ENCODE data around the gene MPZL2. TPM values are rescaled to one million over a fixed set of nuclear protein-coding genes. Genes with fewer than 3 reads are reported as not detected.

MPZL2 gene
- total RNA-seq, 1 donor from 2014 or later, result 0.95 TPM

DNA sequence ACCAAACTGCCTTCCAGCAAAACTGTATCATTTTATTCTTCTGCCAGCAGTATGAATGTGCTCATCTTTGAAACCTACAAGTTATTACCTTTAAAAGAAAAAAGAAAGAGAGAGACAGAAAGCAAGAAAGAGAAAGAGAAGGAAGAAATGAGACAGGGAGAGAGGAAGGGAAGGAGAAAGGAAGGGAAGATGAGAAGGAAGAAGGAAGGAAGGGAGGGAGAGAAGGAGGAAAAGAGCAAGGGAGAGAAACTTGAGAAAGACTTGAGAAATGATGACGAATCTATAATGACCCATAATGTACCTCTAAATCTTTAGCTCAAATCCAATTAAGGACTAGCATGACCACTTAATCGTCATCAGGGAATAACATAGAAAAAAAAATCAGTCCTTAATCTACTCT is 27.9 kb downstream of the MPZL2 start:
- no peak for FAIRE-seq
- H4K20me1 ChIP-seq (ENCODE audit: insufficient read depth, low read length), result no peaks in the 10 kb centered on the region

DNA sequence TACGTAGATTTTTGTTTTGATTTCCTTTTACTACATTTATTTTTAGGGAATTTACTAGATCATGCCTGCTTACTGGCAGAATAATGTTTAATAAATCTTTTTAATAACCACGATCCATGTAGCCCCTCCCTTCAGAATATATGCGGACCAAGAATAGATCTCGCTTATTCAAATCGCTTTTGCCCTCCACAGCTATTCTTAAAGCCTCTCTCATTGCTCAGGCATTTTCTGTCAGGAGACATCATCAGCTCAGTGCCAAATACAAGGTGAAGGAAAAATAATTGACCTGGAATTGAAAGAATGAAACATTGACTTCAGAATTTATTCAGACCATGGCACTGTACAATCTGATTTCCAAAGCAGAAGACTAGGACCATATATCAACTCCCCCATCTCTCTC is 29.3 kb downstream of the MPZL2 start:
- Mint-ChIP-seq H3K4me3 (ENCODE audit: unreplicated experiment) (no peak overlapping the region), H3K27me3 (ENCODE audit: low read depth, unreplicated experiment) (no peaks in the 10 kb centered on the region), H3K36me3 (ENCODE audit: low read depth, unreplicated experiment) (no peaks in the 10 kb centered on the region), H3K4me1 (ENCODE audit: low read depth, unreplicated experiment) (peaks cover 4% of the 10 kb centered on the region), H3K27ac (ENCODE audit: unreplicated experiment) (no peak overlapping the region), H3K9me3 (ENCODE audit: unreplicated experiment) (no peaks in the 10 kb centered on the region)
- Histone ChIP-seq H3K4me3 (ENCODE audit: insufficient read depth, low read depth, low read length) (no peak overlapping the region), H3K27me3 (ENCODE audit: insufficient read depth, low read length) (peaks cover 5% of the 10 kb centered on the region), H2AFZ (ENCODE audit: low read depth, low read length) (no peak overlapping the region), H3K9me3 (ENCODE audit: insufficient read depth, low read depth, low read length) (no peaks in the 10 kb centered on the region), H3K9ac (ENCODE audit: low read length) (no peak overlapping the region), H3K79me2 (ENCODE audit: insufficient read depth, low read length) (no peaks in the 10 kb centered on the region), H4K20me1 (ENCODE audit: insufficient read depth, low read length) (no peaks in the 10 kb centered on the region), H3K4me1 (ENCODE audit: insufficient read depth, low read length) (no peaks in the 10 kb centered on the region), H3K4me2 (ENCODE audit: low read length) (no peak overlapping the region), H3K27ac (ENCODE audit: low read depth, low read length) (no peak overlapping the region), H3K36me3 (ENCODE audit: insufficient read depth, low read length) (no peaks in the 10 kb centered on the region)
- TF ChIP-seq EZH2 (IDR thresholded peaks at IDR 0.05; ENCODE audit: insufficient read depth, low read length), result no peak
- TF ChIP-seq, protein P1, sequence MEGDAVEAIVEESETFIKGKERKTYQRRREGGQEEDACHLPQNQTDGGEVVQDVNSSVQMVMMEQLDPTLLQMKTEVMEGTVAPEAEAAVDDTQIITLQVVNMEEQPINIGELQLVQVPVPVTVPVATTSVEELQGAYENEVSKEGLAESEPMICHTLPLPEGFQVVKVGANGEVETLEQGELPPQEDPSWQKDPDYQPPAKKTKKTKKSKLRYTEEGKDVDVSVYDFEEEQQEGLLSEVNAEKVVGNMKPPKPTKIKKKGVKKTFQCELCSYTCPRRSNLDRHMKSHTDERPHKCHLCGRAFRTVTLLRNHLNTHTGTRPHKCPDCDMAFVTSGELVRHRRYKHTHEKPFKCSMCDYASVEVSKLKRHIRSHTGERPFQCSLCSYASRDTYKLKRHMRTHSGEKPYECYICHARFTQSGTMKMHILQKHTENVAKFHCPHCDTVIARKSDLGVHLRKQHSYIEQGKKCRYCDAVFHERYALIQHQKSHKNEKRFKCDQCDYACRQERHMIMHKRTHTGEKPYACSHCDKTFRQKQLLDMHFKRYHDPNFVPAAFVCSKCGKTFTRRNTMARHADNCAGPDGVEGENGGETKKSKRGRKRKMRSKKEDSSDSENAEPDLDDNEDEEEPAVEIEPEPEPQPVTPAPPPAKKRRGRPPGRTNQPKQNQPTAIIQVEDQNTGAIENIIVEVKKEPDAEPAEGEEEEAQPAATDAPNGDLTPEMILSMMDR (IDR thresholded peaks at IDR 0.05; ENCODE audit: insufficient read depth, low read depth, low read length), result no peak
- DNase-seq (ENCODE audit: low read depth), result no peak
- FAIRE-seq, result no peak

More for the DNA sequence above, 27.9 kb downstream of the MPZL2 start:
- Histone ChIP-seq H3K27ac (ENCODE audit: low read depth, low read length) (no peak overlapping the region), H3K9me3 (ENCODE audit: insufficient read depth, low read depth, low read length) (no peaks in the 10 kb centered on the region), H3K27me3 (ENCODE audit: insufficient read depth, low read length) (peaks cover 5% of the 10 kb centered on the region), H3K36me3 (ENCODE audit: insufficient read depth, low read length) (no peaks in the 10 kb centered on the region), H3K4me3 (ENCODE audit: insufficient read depth, low read depth, low read length) (no peak overlapping the region), H3K4me1 (ENCODE audit: insufficient read depth, low read length) (no peaks in the 10 kb centered on the region), H3K4me2 (ENCODE audit: low read length) (no peak overlapping the region), H3K79me2 (ENCODE audit: insufficient read depth, low read length) (no peaks in the 10 kb centered on the region), H2AFZ (ENCODE audit: low read depth, low read length) (no peak overlapping the region), H3K9ac (ENCODE audit: low read length) (no peak overlapping the region)
- Mint-ChIP-seq H3K9me3 (ENCODE audit: unreplicated experiment) (no peaks in the 10 kb centered on the region), H3K4me1 (ENCODE audit: low read depth, unreplicated experiment) (peaks cover 4% of the 10 kb centered on the region), H3K4me3 (ENCODE audit: unreplicated experiment) (no peak overlapping the region), H3K36me3 (ENCODE audit: low read depth, unreplicated experiment) (no peaks in the 10 kb centered on the region), H3K27me3 (ENCODE audit: low read depth, unreplicated experiment) (no peaks in the 10 kb centered on the region), H3K27ac (ENCODE audit: unreplicated experiment) (no peak overlapping the region)
- no peak for TF ChIP-seq EZH2 (IDR thresholded peaks at IDR 0.05; ENCODE audit: insufficient read depth, low read length)
- TF ChIP-seq, protein P1 (IDR thresholded peaks at IDR 0.05; ENCODE audit: insufficient read depth, low read depth, low read length), result no peak
- no peak for DNase-seq (ENCODE audit: low read depth)

DNA sequence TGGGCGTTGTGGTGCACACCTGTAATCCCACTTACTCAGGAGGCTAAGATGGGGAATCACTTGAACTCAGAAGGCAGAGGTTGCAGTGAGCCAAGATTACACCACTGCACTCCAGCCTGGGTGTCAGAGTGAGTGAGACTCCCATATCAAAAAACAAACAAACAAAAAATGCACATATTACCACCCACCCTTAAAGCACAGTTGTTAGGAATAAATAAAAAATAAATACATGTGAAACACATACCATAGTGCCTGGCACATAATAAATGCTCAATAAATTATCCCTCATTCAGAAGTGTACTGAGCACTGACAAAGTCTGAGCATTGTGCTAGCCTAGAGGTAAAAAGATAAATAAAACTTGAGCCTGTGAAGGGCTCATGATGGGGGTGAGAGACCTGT is 30.2 kb downstream of the MPZL2 start:
- no peaks in the 10 kb centered on the region for H3K9me3 ChIP-seq (ENCODE audit: insufficient read depth, low read depth, low read length)
- FAIRE-seq, result no peak
- TF ChIP-seq, protein P1 (IDR thresholded peaks at IDR 0.05; ENCODE audit: insufficient read depth, low read depth, low read length), result no peak
- TF ChIP-seq EZH2 (IDR thresholded peaks at IDR 0.05; ENCODE audit: insufficient read depth, low read length), result no peak

More for the DNA sequence above, 30.2 kb downstream of the MPZL2 start:
- no peak overlapping the region for H3K9ac ChIP-seq (ENCODE audit: low read length)
- no peaks in the 10 kb centered on the region for H3K36me3 Mint-ChIP-seq (ENCODE audit: low read depth, unreplicated experiment)
- no peak overlapping the region for H2AFZ ChIP-seq (ENCODE audit: low read depth, low read length)
- no peaks in the 10 kb centered on the region for H3K27me3 Mint-ChIP-seq (ENCODE audit: low read depth, unreplicated experiment)
- no peak overlapping the region for H3K4me2 ChIP-seq (ENCODE audit: low read length)
- H3K79me2 ChIP-seq (ENCODE audit: insufficient read depth, low read length), result no peaks in the 10 kb centered on the region
- H3K27ac Mint-ChIP-seq (ENCODE audit: unreplicated experiment), result no peak overlapping the region
- no peaks in the 10 kb centered on the region for H4K20me1 ChIP-seq (ENCODE audit: insufficient read depth, low read length)
- H3K36me3 ChIP-seq (ENCODE audit: insufficient read depth, low read length), result no peaks in the 10 kb centered on the region
- peaks cover 2% of the 10 kb centered on the region for H3K4me1 Mint-ChIP-seq (ENCODE audit: low read depth, unreplicated experiment)
- no peak overlapping the region for H3K4me3 Mint-ChIP-seq (ENCODE audit: unreplicated experiment)
- no peak for DNase-seq (ENCODE audit: low read depth)
- H3K9me3 Mint-ChIP-seq (ENCODE audit: unreplicated experiment), result no peaks in the 10 kb centered on the region
- no peaks in the 10 kb centered on the region for H3K4me1 ChIP-seq (ENCODE audit: insufficient read depth, low read length)
- H3K4me3 ChIP-seq (ENCODE audit: insufficient read depth, low read depth, low read length), result no peak overlapping the region
- H3K27me3 ChIP-seq (ENCODE audit: insufficient read depth, low read length), result peaks cover 3% of the 10 kb centered on the region
- no peak overlapping the region for H3K27ac ChIP-seq (ENCODE audit: low read depth, low read length)
